CD14-positive monocyte (primary cell): Measurements from ENCODE around the gene POLR2L. TPM values are rescaled to one million over a fixed set of nuclear protein-coding genes. Genes with fewer than 3 reads are reported as not detected.
A peak's percentile ranks its signal among the peaks of the same experiment; 100 is the strongest.

Source experiments
- DNase-seq, 3 donors: peaks; one replicate each; pipeline ENCODE4 v3.0.0-alpha.2; 2011 to 2022
- H2AFZ ChIP-seq: 2 replicates; pipeline ENCODE4 v1.6.0; 2012; ENCODE audit warnings: mild to moderate bottlenecking, low read depth, low read length, inconsistent platforms; ENCODE audit not compliant: insufficient read depth, poor library complexity, severe bottlenecking
- H3K27ac ChIP-seq, 2 donors: 1 replicate in 1 of 2; 2 replicates in 1 of 2; pipeline ENCODE4 v1.5.1; 2012 to 2013; ENCODE audit warnings: low read length in 2 of 2, control low read depth in 1 of 2, inconsistent platforms in 1 of 2, low read depth in 1 of 2, mild to moderate bottlenecking in 1 of 2
- H3K27me3 ChIP-seq, 2 donors: one replicate each; pipeline versions ENCODE4 v1.6.0 to v1.6.1; 2011 to 2013; ENCODE audit warnings: low read length in 2 of 2; ENCODE audit not compliant: control insufficient read depth in 2 of 2, insufficient read depth in 2 of 2
- H3K36me3 ChIP-seq, 2 donors: replicated peaks in 1 of 2; 1 replicate in 1 of 2; 2 replicates in 1 of 2; pipeline versions ENCODE4 v1.5.1 to v1.6.1; 2012 to 2013; ENCODE audit warnings: low read length in 2 of 2, control low read depth in 1 of 2, inconsistent platforms in 1 of 2, mild to moderate bottlenecking in 1 of 2; ENCODE audit not compliant: insufficient read depth in 2 of 2, control insufficient read depth in 1 of 2
- H3K4me1 ChIP-seq, 2 donors: 1 replicate in 1 of 2; 2 replicates in 1 of 2; pipeline versions ENCODE4 v1.5.1 to v1.6.1; 2012 to 2013; ENCODE audit warnings: low read length in 2 of 2, control low read depth in 1 of 2, inconsistent platforms in 1 of 2, mild to moderate bottlenecking in 1 of 2, moderate library complexity in 1 of 2; ENCODE audit not compliant: insufficient read depth in 2 of 2, control insufficient read depth in 1 of 2
- H3K4me2 ChIP-seq: replicated peaks from 2 replicates; pipeline ENCODE3; 2012; ENCODE audit warnings: low read length, moderate library complexity, mild to moderate bottlenecking; ENCODE audit not compliant: poor library complexity, severe bottlenecking; ENCODE audit errors: extremely low read depth
- H3K4me3 ChIP-seq, 3 experiments: fragments of 200-600 bp in 1 of 3; sonication (generic) in 1 of 3; replicated peaks in 1 of 3; 1 replicate in 2 of 3; 2 replicates in 1 of 3; pipeline ENCODE4 v1.5.1; 2011 to 2013; ENCODE audit warnings: low read length in 3 of 3, mild to moderate bottlenecking in 3 of 3, control low read depth in 2 of 3, low read depth in 2 of 3, inconsistent platforms in 1 of 3, moderate library complexity in 1 of 3
- H3K79me2 ChIP-seq: 2 replicates; pipeline ENCODE4 v1.6.0; 2012; ENCODE audit warnings: mild to moderate bottlenecking, control low read depth, inconsistent platforms, low read length, moderate library complexity; ENCODE audit not compliant: insufficient read depth
- H3K9ac ChIP-seq: 2 replicates; pipeline ENCODE4 v1.6.0; 2017; ENCODE audit warnings: low read length, mild to moderate bottlenecking; ENCODE audit not compliant: insufficient read depth, poor library complexity, severe bottlenecking
- H3K9me3 ChIP-seq, 2 donors: replicated peaks in 1 of 2; 1 replicate in 1 of 2; 2 replicates in 1 of 2; pipeline versions ENCODE4 v1.5.1 to v1.6.1; 2012 to 2013; ENCODE audit warnings: low read length in 2 of 2, control low read depth in 1 of 2; ENCODE audit not compliant: control insufficient read depth in 1 of 2, insufficient read depth in 1 of 2
- H4K20me1 ChIP-seq: 2 replicates; pipeline ENCODE4 v1.6.0; 2012; ENCODE audit warnings: mild to moderate bottlenecking, low read length, control low read depth, moderate library complexity; ENCODE audit not compliant: insufficient read depth
- H3K27ac Mint-ChIP-seq, 7 donors: one replicate each; pipeline ENCODE4 v1.8.0; 2020; ENCODE audit warnings: mild to moderate bottlenecking in 7 of 7, mixed read lengths in 7 of 7, moderate library complexity in 6 of 7, inconsistent platforms in 2 of 7
- H3K27me3 Mint-ChIP-seq, 3 donors: one replicate each; pipeline ENCODE4 v1.8.0; 2021 to 2022; ENCODE audit warnings: low read depth in 3 of 3, mild to moderate bottlenecking in 3 of 3, mixed read lengths in 3 of 3, moderate library complexity in 3 of 3, inconsistent platforms in 1 of 3
- H3K36me3 Mint-ChIP-seq, 2 donors: one replicate each; pipeline ENCODE4 v1.8.0; 2020; ENCODE audit warnings: mixed read lengths in 2 of 2, inconsistent platforms in 1 of 2, mild to moderate bottlenecking in 1 of 2
- H3K4me1 Mint-ChIP-seq: one replicate; pipeline ENCODE4 v1.8.0; 2020; ENCODE audit warnings: mild to moderate bottlenecking, mixed read lengths
- H3K4me3 Mint-ChIP-seq, 2 donors: one replicate each; pipeline ENCODE4 v1.8.0; 2020; ENCODE audit warnings: mild to moderate bottlenecking in 2 of 2, mixed read lengths in 2 of 2, moderate library complexity in 1 of 2
- H3K9me3 Mint-ChIP-seq, 7 donors: one replicate each; pipeline ENCODE4 v1.8.0; 2020 to 2022; ENCODE audit warnings: mixed read lengths in 7 of 7, mild to moderate bottlenecking in 6 of 7, moderate library complexity in 6 of 7, inconsistent platforms in 2 of 7
- WGBS: methylation state at CpG from one replicate; pipeline ENCODE4 v1.1.5; 2013; ENCODE audit warnings: missing lambda C conversion rate; ENCODE audit not compliant: insufficient coverage; 5-methylcytosine and 5-hydroxymethylcytosine counted together
- intact Hi-C, 2 donors: fragments of 100-400 bp; cut with micrococcal nuclease; formaldehyde crosslinking; loops; one replicate each; pipeline versions ENCODE4 v1.15.0 to v1.15.1; 2023
- polyA plus RNA-seq, 3 donors: library from polyadenylated mRNA; depleted of rRNA in 1 of 3; unstranded in 2 of 3; stranded (reverse) in 1 of 3; fragments of 300-500 nt in 2 of 3; fragments of >200 nt in 1 of 3; fragmentation: Illumina TruSeq in 2 of 3; gene quantifications; 1 replicate in 2 of 3; 2 replicates in 1 of 3; pipeline ENCODE4 v1.2.3, GENCODE V29; 2012 to 2021
- TF ChIP-seq, protein P1 (sequence below): fragments of 200-600 bp; IDR thresholded peaks from one replicate; pipeline ENCODE4 v1.8.0; 2022; ENCODE audit warnings: antibody characterized with exemption, mild to moderate bottlenecking

The POLR2L gene
- polyA plus RNA-seq, 3 donors, result 93.9 to 133 (median 110) TPM

DNA sequence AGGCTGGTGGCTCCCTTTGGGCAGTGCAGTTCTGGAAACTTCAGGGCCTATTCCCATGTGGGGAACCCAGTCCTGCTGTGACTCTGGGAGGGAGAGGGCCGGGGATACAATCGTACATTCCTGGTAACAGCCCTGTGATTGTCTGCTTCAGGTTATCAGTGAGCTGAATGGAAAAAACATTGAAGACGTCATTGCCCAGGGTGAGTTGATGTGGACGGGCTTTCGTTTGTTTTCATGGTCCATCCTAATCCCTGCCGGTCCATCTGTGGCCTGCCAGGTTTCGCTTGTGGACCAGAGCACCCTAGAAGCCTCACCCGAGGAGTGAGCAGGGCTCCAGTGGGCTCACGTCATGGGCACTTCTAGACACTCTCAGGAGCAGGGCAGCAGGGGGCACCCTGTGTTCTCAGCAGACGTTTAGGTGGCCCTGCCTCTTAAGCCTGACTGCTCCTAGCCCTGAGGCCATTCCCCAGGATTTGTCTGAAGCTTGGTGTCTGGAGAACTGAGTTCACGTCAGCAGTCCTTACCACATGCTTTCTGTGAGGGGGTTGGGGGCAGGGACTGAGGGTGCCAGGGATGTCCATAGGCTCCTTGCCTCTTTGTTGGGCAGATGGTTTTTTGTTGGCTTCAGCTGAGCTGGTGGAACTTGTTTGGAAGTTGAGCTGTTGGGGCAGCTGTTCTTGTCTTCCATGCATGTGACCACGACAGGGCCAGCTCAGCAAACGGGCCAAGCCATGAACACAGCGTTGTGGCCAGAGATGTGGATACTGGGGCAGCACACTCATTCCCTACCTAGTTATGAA lies 30.7 kb downstream of the POLR2L start:
- Mint-ChIP-seq H3K4me3 (peak overlapping the region in 1 of 2 donors; percentile 93), H3K27me3 (no peaks in the 10 kb centered on the region), H3K9me3 (peaks cover 0 to 2% (median 0%) of the 10 kb centered on the region in 7 donors), H3K27ac (peak overlapping the region in 4 of 7 donors; percentile 68 to 97 (median 91)), H3K4me1 (peaks cover 33% of the 10 kb centered on the region), H3K36me3 (peaks cover 22 to 30% of the 10 kb centered on the region in 2 donors)
- intact Hi-C loops, result no loop called here
- Histone ChIP-seq H3K36me3 (peaks cover 23 to 29% of the 10 kb centered on the region in 2 donors), H3K9me3 (no peaks in the 10 kb centered on the region), H3K27ac (peak overlapping the region in 1 of 2 donors; percentile 17), H2AFZ (no peak overlapping the region), H4K20me1 (peaks cover 40% of the 10 kb centered on the region), H3K27me3 (no peaks in the 10 kb centered on the region), H3K9ac (no peak overlapping the region), H3K4me1 (peaks cover 24 to 30% of the 10 kb centered on the region in 2 donors), H3K4me2 (peak overlapping the region; percentile 96), H3K4me3 (peak overlapping the region in 1 of 3 experiments; percentile 96), H3K79me2 (peaks cover 45% of the 10 kb centered on the region)
- TF ChIP-seq, protein P1, sequence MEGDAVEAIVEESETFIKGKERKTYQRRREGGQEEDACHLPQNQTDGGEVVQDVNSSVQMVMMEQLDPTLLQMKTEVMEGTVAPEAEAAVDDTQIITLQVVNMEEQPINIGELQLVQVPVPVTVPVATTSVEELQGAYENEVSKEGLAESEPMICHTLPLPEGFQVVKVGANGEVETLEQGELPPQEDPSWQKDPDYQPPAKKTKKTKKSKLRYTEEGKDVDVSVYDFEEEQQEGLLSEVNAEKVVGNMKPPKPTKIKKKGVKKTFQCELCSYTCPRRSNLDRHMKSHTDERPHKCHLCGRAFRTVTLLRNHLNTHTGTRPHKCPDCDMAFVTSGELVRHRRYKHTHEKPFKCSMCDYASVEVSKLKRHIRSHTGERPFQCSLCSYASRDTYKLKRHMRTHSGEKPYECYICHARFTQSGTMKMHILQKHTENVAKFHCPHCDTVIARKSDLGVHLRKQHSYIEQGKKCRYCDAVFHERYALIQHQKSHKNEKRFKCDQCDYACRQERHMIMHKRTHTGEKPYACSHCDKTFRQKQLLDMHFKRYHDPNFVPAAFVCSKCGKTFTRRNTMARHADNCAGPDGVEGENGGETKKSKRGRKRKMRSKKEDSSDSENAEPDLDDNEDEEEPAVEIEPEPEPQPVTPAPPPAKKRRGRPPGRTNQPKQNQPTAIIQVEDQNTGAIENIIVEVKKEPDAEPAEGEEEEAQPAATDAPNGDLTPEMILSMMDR, result no peak
- DNase-seq, result no peak
- 83% methylated on average over 13 of the region's 14 CpGs for WGBS

- Histone ChIP-seq H3K4me2 (peak overlapping the region; percentile 96), H3K36me3 (peaks cover 23 to 29% of the 10 kb centered on the region in 2 donors), H3K79me2 (peaks cover 49% of the 10 kb centered on the region), H2AFZ (peak overlapping the region; percentile 83), H4K20me1 (peaks cover 40% of the 10 kb centered on the region), H3K9me3 (no peaks in the 10 kb centered on the region), H3K4me1 (peaks cover 29 to 36% of the 10 kb centered on the region in 2 donors), H3K27me3 (no peaks in the 10 kb centered on the region), H3K4me3 (peak overlapping the region; percentile 79 to 96 (median 91)), H3K27ac (peak overlapping the region; percentile 89 to 97), H3K9ac (peak overlapping the region; percentile 91)
- Mint-ChIP-seq H3K27me3 (no peaks in the 10 kb centered on the region), H3K4me3 (peak overlapping the region; percentile 93 to 95), H3K27ac (peak overlapping the region; percentile 84 to 100 (median 98)), H3K36me3 (peaks cover 22 to 30% of the 10 kb centered on the region in 2 donors), H3K4me1 (peaks cover 38% of the 10 kb centered on the region), H3K9me3 (peaks cover 0 to 2% (median 0%) of the 10 kb centered on the region in 7 donors)
- intact Hi-C loops, result no loop called here
- peak in 1 of 3 donors; percentile 41 for DNase-seq
- TF ChIP-seq, protein P1, result no peak
- 0% methylated on average over 51 of the region's 55 CpGs for WGBS
Observed at GRCh38 chr11:810040-810567, 32.2 kb downstream of the POLR2L start.
